ENCODE measurements around the gene VAX1.

Gene VAX1

DNA sequence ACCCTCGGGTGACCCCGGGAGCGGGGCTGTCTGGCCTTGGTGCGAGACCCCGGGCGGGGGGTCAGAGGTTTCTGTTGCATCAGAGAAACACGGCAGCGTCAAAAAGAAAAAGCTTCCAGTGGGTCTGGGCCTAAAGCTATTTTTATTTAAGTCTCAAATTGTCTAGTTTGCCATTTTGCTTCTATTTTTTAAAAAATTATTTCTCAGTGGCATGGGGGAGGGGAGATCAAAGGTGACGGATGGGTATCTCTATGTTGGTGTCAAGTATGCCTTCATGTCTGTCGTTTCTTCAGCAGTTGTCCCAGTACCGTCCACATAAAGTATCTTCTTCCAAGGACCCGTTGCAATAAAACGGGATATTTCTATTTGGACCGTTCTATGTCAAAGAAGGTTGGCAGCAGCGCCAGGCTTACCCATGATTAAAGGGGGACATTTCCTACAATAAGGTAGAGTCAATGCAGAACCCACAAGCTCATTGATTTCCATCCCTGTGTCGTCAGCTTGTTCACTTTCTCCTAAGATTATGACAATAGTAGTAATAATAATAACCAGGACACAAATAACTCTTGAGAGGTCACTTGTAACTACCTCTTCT is 26.0 kb upstream of the VAX1 start:
- no peak for DNase-seq (ENCODE audit: low read depth)

DNA sequence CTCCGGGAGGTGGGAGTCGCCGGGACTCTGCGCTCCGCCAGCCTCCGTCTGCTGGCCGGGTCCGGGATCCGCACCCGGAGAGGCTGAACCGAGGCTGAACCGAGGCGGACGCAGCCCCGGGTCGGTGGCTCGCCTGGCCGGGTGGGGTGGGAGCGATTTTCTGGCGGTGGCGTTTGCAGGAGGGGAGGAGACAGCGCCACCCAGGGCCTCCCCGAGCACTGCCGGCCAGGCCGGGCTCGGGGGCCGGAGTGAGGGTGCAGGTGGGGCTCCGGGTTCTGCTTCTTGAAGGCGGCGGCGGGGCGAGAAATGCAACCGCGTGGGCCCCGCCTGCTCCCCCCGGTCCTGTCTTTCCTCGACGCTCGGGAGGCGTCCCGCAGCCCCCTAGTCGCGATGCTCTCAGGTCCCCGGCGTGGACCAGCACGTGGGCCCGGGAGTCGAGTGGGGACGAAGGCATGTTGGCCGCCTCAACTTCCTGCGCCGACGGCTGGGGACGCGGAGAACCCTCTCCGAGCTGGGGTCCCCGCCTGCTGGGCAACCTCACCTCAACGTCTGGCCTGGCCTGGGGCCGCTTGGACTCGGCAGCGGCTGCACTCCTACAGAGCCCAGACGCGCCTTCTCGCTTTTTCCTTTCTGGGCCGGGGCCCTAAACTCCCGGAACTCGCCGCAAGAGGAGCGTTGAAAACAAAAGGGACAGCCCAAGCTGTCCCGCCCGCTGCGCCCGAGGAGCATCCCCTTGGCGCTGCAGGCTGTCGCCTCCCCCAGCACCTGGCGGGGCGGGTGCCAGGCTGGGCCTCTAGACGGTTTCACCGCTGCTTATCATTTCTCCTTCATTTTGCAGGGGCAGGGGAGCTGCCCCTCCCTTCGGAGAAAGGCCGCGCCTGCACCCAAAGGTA is 25.2 kb upstream of the VAX1 start:
- no peak for DNase-seq (ENCODE audit: low read depth)

- DNase-seq (ENCODE audit: low read depth) = no peak
Measured at GRCh38 chr10:117162093-117163060, 24.3 kb upstream of the VAX1 start.

DNA sequence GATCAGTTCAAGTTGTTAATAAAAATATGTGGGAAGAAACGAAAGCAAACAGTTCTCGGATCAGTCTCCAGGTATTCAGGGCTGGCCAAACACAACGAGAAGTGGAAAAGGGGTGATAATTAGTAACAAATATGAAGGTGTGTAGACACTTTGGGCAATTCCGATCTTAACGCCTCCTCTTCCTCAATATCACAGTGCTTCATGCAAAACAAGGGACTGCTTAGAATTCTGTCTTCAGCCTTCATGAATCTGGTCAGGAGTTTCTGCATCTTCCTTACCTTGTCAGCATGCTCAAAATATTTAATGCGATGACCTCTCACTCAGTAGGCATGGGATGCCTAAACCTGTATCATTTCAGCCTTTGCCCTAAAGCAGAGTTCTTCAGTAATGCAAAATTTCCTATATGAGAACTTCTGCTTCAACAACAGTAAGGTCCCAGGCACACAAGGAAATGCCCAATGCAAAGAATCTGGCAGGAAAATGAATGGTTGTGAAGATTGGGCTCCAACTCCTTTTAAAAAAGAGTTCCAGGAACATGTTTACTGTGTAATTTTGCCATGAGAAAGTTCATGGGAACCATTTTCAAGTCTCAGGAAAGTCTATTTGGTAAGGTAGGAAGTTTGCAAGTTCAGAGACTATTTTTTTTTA is 23.4 kb upstream of the VAX1 start:
- no peak for DNase-seq (ENCODE audit: low read depth)

DNA sequence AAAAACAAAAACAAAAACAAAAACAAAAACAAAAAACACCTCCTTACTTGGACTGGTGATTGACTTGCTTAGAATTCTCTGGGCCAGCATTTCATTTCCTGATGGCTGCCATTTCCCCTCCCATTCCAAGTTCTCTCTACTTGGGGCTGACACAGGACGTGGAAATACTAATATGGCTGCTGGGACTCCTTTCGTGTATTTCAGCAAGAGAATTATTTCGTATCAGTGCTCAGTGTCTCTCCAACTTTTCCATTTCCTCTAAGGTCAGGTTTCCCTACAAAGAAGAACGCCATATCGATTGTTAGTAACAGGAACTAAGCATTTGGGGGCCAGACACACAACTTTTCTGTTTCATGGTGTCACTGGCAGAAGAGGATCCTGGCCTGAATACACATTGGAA is 22.5 kb upstream of the VAX1 start:
- no peak for DNase-seq (ENCODE audit: low read depth)

DNA sequence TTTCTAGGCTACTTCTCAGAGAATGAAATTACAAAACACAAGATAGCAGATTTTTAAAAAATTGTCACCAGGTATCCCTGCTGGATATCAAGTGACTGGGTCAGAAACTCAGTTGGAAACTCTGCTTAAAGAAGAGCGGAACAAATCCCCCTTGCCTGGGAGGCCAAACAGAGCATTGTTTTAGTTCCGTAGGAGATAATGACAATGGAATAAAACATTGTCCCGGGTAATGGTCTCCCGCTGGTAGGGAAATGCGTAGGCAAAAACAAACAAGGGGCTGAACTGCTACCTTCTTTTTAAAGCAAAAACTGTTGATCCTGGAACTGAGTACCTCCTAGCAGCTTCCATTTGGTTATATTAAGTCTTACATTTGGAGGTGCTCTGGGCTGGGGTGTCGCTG is 21.3 kb upstream of the VAX1 start:
- no peak for DNase-seq (ENCODE audit: low read depth)

GRCh38 chr10:117158297-117158696 is 20.2 kb upstream of the VAX1 start:
- DNase-seq (ENCODE audit: low read depth) = no peak

DNA sequence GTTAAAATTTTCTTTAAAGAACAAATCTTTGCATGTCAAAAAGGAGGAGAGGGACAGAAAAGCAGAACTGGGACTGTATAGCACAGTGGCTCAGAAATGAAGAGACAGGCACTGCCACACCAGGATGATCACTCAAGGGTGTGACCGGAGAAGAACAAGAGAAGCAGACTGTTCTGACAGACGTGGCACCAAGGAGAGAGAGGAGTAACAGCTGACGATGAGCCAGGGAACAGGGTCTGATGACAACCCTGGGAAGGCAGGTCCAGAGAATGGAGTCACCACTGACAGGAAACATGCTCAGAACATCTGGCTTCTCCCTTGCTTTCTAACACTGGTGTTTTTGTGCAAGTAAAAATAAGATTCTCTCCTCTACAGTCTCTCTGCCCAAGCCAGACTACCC is 14.6 kb upstream of the VAX1 start:
- DNase-seq (ENCODE audit: low read depth) = no peak

- DNase-seq (ENCODE audit: low read depth) = no peak
Measured at GRCh38 chr10:117148284-117148683, 10.2 kb upstream of the VAX1 start.

- DNase-seq (ENCODE audit: low read depth) = no peak
Measured at GRCh38 chr10:117145019-117145418, 6.9 kb upstream of the VAX1 start.

DNA sequence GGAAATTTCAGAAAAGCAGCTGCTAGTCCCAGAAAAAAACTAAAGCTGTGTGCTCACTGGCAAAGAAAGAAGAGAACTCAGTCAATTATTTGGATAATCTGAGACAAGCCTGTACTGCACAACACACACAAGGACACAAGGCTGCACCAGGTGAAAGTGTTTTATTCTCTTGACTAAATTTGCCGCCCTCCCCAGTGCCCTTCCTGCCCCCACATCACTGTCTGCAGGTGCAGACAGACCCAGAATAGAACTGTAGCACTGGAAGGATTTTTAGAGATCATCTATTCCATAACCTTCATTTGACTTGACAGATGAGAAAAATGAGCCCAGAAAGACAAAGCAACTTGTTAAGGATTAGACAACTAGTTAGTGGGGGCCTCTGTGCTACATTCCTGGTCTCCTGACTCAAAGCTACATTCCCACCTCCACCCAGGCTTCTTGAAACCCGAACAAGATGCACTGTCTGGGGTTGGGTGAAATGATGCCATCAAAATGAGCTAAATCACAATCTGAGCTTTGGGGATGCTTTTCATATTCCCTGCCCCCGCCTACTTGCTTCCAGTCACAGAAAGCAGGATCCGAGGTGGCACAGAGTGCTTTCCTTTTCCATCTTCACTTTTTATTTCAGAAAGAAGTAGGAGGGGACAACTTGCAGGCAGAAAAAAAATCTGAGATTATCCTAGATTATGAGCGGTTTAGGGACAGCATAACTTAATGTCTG is 5.2 kb upstream of the VAX1 start:
- DNase-seq (ENCODE audit: low read depth) = no peak

DNA sequence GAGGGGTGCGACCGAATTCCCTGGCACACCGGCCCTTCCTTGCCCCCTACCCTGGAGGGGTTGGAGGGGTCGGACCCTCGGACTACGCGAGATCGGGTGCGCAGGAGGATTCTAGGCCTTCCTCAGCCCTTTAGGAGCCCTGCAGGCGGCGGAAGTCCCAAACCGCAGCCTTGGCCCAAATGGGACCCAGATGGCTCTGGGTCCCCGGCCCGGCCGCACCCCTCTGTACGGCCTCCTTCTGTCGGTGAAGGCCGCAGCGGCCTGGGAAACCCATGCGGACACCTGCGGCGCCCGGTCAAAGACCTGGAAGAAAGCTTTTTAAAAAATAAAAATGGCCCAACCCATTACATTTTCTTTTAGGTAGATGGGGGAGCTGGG is 2.4 kb upstream of the VAX1 start:
- DNase-seq (ENCODE audit: low read depth) = no peak

DNA sequence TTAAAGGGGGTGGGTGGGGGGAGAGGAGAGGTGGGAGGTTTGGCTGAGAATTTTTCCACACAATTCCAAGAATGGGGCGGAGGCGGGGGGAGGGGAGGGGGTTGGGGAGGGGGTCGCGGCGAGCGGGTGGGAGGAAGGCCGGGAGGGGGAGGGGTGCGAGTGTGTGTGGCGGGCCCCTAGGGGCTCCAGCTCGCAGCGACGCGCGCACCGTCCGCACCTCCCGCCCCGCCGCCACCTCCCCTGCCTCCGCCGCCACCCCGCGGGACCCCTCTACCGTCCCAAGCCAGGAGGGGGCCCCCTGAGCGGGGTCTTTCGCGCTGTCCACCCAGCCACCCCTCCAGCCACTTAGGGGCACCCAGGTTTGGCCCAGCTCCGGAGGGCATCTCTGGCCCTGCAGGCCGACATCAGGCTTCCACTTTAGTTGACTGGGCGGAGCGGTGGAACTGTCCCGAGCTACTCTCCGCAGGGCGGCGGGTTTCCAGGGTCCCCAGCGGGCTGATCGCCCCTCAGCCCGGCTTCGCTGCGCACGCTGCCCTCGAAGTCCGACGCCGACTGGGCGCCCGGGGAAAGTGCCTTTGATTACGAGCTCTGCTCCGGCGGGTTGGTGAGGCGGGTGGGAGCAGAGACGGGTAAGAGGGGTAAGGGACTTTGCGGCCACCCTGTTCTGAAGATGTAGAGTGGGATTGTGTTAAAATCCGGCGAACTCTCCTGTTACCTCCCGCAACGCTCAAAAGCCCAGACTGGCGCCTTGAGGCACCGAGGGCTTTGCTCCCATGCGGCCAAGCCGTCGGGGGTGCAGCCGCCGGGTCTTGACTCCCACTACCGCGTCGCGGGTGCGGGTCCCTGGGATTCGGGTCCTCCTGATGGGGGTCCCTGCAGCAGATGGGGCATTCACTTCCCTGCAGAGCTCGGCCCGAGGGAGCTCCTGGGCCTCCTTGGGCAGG is 1.8 kb upstream of the VAX1 start:
- DNase-seq (ENCODE audit: low read depth) = no peak

DNA sequence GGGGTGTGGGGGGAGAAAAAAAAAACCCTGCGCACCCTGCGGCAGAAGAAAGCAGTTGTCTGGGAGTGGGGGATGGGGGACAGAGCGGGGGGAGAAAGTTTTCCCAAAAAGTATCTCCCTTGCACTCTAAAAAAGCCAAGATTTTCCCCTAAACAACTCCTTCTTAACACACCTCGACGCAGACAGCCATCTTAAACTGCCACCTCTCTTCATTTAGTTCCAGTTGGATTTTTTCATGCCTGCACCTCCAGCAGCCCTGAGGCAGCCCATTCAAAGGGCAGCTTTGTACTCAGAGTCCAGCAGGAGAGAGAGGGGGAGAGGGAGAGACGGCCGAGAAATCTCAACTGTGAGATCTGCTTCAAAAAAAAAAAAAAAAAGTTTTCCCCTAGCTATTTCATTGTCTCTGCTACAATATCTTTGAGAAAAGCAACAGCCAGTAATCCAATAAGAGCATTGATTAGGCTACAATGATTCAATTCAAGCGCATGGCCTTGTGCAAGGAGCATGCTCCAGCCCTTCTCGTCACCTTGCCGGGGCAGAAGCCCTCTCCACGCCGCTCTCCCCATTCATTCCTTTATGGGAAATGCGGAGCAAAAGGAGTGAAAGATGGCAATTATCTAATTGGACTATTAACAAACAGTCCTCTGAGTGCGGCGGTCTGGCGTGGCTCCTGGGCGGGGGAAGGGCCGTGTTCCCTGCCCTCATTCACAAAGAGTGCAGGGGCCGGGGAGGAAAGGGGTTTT is 939 bp upstream of the VAX1 start:
- no peak for DNase-seq (ENCODE audit: low read depth)

- DNase-seq (ENCODE audit: low read depth) = no peak
Measured at GRCh38 chr10:117137031-117137910, 799 bp downstream of the VAX1 start.

DNA sequence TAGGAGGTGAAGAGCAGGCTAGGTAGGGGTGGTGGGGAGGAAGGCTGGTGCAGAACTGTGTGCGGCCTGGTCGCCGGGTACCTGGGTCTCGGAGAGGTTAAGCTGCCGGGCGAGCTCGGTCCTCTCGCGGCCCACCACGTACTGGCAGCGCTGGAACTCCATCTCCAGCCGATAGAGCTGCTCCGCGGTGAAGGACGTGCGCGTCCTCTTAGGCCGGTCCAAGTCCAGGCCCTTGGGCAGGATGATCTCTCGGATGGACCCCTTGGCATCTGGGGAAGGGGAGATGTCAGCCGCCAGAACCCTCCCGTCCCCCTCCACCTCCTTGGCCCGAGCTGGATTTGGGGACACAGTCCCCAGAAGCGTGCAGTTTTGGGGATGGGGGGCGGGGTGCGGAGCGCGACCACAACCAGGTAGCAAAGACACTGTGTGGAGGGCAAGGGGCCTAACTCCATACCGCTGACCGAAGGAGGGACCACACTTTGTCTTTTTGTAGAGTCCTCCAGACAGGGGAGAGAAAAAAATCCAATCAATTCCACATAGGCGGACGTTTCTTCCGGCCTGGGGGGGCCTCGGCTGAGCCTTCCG is 1.6 kb downstream of the VAX1 start:
- DNase-seq (ENCODE audit: low read depth) = no peak

GRCh38 chr10:117135480-117136140 is 2.5 kb downstream of the VAX1 start:
- DNase-seq (ENCODE audit: low read depth) = no peak

GRCh38 chr10:117135026-117135372 is 3.1 kb downstream of the VAX1 start:
- no peak for DNase-seq (ENCODE audit: low read depth)

All from stimulated activated CD8-positive, alpha-beta memory T cell treated with anti-CD3 and anti-CD28 coated beads, Interleukin-15, amount 100 ng/mL, for 1 hour (primary cell).